ENCODE data around the gene CEP97.
A peak's percentile ranks its signal among the peaks of the same experiment; 100 is the strongest.
"Not testable (repeated sequence)": the region's sequence is repeated elsewhere in the genome, so short reads cannot be mapped to it uniquely, and the experiment has no call there.

CEP97 gene

DNA sequence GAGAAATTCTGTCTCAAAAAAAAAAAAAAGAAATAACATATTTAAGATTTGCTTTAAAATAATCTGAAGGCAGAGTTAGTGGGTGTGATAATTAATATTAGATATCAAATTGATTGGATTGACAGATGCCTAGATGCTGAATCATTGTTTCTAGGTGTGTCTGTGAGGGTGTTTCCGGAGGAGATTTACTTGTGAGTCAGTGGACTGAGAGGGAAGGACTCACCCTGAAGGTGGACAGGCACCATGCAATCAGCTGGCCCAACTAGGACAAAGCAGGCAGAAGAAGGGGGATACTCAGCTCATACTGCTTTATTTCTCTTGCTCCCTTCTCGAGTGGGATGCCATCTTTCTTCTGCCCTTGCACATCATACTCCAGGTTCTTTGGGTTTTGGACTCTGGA, 21.2 kb upstream of the CEP97 start:
- DNase-seq (ENCODE audit: low spot score), result no peak

DNA sequence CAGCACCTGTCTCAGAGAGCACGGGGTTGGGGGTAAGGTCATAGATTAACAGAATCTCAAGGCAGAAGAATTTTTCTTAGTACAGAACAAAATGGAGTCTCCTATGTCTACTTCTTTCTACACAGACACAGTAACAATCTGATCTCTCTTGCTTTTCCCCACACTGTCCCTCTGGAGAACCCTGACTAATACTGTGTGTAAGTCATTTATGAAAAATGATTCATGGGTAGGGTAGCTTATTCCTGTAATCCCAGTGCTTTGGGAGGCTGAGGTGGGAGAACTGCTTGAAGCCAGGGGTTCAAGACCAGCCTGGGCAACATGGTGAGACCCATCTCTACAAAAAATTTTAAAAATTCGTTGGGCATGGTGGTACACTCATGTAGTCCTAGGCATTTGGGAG, 19.8 kb upstream of the CEP97 start:
- not testable (repeated sequence) for DNase-seq (ENCODE audit: low spot score)

DNA sequence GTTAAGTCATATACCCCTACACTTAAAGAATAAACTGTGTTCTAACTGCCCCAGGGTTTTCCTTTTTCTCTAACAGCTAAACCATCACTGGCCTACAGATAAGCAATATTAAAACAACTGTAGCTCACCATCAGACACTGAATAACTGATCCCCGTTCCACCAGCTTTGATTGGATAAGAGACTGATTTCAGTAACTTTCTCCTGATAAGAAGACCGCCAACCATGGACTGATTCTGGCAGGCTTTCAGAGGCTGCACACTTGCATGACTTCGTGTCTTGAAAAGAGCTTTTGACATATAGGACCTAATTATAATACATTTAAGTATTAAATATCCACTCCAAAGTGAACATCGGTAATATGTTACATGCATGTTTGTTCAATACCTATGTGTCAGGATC, 15.3 kb upstream of the CEP97 start:
- DNase-seq (ENCODE audit: low spot score), result no peak

DNA sequence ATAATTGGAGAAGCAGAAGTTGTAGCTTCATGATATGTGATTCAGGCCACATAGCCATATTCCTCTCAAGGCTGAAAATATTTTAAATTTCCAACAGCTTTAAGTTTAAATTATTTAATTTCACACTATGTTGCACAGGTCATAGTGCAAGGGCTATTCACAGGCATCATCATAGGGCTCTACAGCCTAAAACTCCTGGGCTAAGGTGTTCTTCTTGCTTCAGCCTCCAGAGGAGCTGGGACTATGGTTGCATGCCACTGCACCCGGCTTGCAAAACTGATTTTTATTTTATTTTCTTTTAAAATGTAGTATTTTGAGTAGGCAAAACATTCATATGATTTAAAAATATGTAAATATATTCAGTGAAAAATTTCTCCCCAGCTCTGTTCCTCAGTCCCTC, 6.0 kb upstream of the CEP97 start:
- no peak for DNase-seq (ENCODE audit: low spot score)

DNA sequence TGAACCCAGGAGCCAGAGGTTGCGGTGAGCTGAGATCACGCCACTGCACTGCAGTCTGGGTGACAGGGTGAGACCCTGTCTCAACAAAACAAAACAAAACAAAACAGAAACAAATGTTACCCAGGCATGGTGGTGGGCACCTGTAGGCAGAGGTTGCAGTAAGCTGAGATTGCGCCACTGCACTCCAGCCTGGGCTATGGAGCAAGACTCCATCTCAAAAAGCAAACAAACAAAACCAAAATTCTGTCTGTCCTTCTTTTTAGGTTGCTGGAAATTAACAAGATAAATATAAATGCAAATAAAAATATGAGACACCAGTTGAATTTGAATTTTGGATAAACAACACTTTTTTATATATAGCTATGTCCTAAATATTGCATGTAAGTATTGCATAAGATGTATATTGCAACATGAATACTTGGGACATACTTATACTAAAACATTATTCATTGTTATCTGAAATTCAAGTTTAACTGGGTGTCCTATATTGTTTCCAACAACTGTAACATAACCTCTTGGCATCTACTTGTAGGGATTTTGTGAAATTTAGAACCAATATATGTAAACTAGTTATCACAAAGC, 4.7 kb upstream of the CEP97 start:
- no peak for DNase-seq (ENCODE audit: low spot score)

DNA sequence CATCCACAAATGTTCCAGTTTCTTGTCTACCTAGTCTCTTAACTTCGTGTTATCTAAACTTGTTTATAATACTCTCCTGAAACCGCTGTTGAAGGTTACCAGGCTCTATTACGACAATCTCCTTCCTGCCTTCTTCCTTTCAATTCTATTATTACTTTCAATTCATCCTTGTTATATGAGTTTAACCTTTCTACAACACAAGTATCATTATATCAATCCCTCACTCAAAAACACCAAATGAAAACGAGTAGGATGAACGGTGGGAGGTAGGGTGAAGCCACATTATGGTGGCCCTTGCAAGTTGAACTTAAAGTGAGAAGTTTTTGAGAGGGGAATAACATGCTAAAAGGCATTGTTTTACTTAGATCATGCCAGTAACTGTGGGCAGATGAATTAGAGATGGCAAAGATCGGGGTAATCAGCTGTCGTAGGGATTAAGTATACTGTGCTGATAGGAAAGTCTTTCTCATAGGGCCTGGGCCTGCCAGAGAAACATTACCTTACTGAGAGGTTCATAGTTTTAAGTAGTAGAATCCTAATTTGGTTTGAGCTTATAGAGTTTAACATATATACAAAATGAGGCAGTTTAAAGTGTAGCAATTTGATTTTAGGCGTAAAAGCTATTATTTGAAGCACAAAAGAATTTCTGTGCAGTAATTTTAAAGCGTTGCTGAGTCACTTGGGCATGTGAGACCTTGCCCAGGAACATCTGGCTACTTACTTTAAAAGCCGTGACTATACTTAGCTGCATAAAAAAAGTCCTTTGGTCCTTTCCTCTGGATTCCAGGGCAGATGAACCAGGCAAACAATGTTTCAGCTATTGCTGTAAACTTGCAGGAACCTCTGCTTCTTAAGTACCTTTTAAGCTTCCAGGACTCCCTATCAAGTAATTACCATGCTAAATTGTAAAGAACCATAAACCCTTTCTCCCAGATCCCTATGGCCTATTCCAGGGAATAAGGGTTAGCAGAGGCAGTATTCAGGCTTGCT, 3.3 kb upstream of the CEP97 start:
- no peak for DNase-seq (ENCODE audit: low spot score)

DNA sequence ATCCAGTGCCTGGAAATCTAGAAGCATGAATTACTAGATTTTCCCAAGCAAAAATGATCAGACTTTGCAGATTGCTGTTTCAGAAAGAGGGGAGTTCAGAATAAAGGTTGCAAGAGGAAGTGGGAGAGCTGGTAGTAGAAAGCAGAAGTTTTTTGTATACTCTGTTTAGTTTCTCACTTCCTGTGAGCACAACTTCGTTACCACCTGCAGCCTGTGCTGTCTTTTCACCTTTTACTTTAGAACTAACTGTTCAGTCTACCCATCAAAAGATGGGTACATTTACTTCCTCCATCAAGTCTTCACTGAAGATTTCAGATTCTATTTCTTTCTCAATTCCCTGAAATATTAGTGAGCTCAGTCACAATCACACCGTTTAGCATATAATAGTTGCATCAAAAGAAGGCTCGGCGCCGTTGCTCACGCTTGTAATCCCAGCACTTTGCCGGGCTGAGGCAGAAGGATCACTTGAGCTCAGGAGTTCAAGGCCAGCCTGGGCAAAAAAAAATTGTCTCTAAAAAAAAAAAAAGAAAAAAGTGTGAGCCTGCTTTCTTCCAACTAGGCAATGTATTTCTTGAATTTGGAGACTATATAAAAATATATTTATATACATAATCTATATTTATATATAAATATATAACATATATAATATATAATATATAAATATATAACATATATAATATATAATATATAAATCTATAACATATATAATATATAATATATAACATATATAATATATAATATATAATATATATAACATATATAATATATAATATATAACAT, 1.8 kb upstream of the CEP97 start:
- DNase-seq (ENCODE audit: low spot score), result no peak

DNA sequence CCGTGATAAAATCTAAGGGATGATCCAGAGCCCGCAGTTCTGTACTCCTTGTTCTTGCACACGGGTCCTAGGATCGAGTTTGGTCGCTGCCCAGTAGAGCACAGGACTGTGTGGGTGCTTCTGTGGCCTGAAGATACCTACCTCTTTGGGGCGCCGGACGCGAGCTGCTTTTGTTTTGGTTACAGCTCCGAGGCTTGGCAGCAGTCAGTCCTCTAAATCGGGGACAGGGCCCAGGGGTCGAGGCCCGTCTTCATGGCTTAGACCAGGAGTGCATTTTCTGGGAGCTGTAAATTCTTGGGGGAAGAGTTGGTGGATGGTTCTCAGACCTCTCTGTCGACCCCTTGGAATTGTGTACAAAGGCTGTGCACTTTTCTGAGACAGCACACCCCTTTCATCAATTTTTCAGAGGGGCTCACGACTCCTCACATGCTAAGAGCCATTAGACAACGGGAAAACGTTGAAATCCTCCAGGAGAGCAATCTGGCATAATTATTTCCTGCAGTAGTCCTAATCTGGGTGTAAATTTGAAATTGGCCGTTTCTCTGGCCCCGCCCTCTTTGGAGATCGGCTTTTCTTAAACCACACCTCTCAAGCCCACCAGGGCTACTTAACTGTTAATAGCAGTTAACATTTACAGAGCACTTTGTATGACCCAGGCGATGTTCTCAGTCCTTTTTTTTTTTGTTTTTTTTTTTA, 928 bp downstream of the CEP97 start:
- DNase-seq (ENCODE audit: low spot score), result peak; percentile 39

DNA sequence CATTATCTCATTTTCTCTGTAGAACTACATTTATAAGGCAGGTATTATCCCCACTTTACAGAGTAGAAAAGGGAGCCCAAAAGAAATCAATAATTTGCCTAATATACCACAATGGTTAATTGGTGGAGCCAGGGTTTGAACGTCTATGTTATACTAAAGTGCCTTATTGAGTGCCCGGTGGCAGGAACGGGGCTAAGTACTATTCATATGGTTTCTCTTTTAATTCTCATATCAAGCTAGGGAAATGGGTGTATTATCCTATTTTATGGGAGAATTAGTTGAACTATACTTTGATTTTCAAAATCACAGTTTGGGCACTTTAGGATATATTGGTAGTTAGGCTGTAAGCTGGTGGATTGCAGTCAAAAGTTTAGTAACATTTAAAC, 1.5 kb downstream of the CEP97 start:
- no peak for DNase-seq (ENCODE audit: low spot score)

DNA sequence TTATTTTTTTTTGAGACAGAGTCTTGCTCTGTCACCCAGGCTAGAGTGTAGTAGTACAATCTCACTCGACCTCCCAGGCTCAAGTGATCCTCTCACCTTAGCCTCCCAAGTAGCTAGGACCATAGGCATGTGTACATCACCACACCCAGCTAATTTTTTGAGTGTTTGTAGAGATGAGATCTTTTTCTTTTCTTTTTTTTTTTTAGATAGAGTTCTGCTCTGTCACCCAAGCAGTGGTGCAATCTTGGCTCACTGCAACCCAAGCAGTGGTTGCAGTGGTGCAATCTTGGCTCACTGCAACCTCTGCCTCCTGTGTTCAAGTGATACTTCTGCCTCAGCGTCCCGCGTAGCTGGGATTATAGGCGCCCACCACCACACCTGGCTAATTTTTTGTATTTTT, 5.2 kb downstream of the CEP97 start:
- no peak for DNase-seq (ENCODE audit: low spot score)

DNA sequence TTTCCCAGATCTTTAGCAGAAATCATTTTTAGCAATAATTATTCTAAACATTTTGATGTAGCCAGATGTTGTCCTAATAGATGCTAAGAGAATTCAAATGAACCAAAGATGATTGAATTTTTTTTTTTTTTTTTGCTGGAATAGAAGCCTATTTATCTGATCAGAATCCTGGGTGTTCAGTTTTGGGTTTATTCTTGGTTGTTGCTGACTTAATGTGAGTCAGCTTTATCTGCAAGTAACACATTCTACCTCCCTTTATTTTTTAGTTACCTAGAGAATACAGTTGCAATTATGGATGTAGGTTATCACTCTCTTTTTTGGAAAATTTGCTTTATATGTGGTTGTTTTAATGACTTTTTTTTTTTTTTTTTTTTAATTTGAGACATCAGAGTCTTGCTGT, 6.4 kb downstream of the CEP97 start:
- DNase-seq (ENCODE audit: low spot score), result no peak

DNA sequence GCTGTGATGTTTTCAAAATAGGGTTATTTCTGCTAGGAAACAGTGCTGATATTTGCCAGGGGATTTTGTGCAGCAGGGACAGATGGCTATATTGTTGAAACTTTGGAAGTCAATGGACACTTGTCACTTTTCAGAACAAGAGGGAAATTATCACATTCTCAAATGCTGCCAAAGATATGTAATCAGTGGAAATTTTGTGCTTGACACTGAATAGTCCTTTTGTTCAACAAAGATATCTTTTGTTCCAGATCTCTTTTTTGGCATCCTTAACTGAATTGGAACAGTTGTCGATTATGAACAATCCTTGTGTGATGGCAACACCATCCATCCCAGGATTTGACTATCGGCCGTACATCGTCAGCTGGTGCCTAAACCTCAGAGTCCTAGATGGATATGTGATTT, 7.8 kb downstream of the CEP97 start:
- DNase-seq (ENCODE audit: low spot score), result no peak

DNA sequence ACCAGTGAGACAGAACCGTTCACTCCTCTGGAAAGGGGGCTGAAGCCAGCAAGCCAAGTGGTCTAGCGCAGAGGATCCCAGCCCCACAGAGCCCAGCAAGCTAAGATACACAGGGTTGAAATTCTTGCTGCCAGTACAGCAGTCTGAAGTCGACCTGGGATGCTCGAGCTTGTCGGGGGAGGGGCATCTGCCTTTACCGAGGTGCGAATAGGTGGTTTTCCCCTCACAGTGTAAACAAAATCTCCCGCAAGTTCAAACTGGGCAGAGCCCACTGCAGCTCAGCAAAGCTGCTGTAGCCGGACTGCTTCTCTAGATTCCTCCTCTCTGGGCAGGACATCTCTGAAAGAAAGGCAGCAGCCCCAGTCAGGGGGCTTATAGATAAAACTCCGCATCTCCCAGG, 11.4 kb downstream of the CEP97 start:
- no peak for DNase-seq (ENCODE audit: low spot score)

DNA sequence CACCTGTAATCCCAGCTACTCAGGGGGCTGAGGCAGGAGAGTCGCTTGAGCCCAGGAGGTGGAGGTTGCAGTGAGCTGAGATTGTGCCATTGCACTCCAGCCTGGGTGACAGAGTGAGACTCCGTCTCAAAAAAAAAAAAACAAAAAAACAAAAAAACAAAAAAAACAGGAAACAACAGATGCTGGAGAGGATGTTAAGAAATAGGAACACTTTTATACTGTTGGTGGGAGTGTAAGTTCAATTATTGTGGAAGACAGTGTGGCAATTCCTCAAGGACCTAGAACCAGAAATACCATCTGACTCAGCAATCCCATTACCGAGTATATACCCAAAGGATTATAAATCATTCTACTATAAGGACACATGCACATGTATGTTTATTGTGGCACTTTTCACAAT, 17.5 kb downstream of the CEP97 start:
- DNase-seq (ENCODE audit: low spot score), result not testable (repeated sequence)

DNA sequence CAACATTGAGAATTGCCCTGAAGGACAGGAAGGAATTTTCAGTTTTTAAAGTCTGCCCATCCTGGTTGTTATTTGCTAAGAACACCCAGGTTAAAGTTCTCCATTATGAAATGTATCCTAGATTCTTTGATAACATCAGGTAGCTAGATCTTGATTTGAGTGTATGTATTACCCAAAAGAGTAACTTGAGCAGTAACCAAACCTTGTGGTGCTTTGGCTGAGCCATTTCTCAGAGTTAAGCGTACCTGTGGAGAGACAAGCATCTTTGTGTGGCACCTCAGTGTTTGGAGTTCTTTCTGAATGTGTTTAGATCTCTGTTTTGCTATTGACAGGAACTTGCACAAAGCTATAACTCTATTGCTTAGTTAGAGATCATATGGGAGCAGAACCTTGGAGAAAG, 20.4 kb downstream of the CEP97 start:
- no peak for DNase-seq (ENCODE audit: low spot score)

DNA sequence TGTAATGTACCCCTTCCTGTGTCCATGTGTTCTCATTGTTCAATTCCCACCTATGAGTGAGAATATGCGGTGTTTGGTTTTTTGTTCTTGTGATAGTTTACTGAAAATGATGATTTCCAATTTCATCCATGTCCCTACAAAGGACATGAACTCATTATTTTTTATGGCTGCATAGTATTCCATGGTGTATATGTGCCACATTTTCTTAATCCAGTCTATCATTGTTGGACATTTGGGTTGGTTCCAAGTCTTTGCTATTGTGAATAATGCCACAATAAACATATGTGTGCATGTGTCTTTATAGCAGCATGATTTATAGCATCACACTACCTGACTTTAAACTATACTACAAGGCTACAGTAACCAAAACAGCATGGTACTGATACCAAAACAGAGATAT, 21.5 kb downstream of the CEP97 start:
- not testable (repeated sequence) for DNase-seq (ENCODE audit: low spot score)

DNA sequence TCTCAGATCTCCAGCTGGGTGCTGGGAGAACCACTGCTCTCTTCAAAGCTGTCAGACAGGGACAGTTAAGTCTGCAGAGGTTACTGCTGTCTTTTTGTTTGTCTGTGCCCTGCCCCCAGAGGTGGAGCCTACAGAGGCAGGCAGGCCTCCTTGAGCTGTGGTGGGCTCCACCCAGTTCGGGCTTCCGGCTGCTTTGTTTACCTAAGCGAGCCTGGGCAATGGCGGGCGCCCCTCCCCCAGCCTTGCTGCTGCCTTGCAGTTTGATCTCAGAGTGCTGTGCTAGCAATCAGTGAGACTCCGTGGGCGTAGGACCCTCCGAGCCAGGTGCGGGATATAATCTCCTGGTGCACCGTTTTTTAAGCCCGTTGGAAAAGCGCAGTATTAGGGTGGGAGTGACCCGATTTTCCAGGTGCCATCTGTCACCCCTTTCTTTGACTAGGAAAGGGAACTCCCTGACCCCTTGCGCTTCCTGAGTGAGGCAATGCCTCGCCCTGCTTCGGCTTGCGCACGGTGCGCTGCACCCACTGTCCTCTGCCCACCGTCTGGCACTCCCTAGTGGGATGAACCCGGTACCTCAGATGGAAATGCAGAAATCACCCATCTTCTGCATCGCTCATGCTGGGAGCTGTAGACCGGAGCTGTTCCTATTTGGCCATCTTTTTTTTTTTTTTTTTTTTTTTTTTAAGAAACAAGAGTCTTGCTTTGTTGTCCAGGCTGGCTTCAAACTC, 29.1 kb downstream of the CEP97 start:
- not testable (repeated sequence) for DNase-seq (ENCODE audit: low spot score)

DNA sequence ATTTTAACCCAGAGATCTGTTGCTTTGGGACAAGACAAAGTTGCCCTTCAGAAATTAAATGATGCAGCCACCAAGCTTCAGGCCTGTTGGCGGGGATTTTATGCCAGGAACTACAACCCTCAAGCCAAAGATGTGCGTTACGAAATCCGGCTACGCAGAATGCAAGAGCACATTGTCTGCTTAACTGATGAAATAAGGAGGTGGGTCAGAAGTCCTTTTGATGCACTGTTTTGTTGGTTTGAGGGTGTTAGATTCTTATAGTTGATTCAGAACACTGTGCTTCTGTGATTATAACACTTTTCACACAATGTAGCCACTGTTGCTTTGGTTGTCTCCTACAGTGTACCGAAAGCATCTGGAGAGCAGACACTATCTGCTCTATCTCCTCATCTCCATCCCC, 33.8 kb downstream of the CEP97 start:
- DNase-seq (ENCODE audit: low spot score), result no peak

DNA sequence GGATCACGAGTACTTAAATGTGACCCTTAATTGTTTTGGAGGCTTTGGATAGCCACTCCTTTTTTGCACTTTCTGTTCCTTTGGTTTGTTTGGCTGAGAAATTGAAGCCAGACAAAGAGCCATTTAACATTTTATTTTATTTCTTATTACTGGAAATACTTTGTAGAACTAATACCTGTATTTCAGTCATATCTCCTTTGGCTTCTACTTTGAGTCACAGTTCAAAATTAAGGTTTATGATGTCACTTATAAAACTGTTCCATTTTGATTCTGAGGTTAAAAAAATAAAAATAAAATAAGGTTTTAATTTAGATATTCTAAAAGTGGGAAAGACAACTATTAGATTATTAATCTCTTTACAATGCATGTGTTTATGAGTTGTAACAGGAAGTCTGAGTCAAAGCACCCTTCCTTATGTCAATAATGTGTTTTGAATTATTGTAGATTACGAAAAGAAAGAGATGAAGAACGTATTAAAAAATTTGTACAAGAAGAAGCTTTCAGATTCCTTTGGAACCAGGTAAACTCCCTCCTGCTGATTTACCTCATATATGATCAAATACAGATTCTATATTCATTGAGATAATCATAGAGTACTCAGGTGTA, 37.7 kb downstream of the CEP97 start:
- no peak for DNase-seq (ENCODE audit: low spot score)

DNA sequence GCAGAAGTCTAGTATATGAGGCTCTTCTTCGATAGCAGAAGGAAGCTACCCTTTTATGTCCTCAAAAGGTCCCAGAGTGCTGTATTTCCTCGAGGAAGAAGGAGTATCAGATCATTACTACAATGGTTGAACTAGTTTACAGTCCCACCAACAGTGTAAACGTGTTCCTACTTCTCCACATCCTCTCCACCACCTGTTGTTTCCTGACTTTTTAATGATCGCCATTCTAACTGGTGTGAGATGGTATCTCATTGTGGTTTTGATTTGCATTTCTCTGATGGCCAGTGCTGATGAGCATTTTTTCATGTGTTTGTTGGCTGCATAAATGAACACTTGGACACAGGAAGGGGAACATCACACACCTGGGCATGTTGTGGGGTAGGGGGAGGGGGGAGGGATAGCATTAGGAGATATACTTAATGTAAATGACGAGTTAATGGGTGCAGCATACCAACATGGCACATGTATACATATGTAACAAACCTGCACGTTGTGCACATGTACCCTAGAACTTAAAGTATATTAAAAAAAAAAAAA, 53.4 kb downstream of the CEP97 start:
- not testable (repeated sequence) for DNase-seq (ENCODE audit: low spot score)

Data from hematopoietic multipotent progenitor cell treated with erythropoietin and hydrocortisone succinate and interleukin-3 and kit ligand, for 17 days (in vitro differentiated cells).